ENCODE measurements around the gene TBC1D9B.

DNA sequence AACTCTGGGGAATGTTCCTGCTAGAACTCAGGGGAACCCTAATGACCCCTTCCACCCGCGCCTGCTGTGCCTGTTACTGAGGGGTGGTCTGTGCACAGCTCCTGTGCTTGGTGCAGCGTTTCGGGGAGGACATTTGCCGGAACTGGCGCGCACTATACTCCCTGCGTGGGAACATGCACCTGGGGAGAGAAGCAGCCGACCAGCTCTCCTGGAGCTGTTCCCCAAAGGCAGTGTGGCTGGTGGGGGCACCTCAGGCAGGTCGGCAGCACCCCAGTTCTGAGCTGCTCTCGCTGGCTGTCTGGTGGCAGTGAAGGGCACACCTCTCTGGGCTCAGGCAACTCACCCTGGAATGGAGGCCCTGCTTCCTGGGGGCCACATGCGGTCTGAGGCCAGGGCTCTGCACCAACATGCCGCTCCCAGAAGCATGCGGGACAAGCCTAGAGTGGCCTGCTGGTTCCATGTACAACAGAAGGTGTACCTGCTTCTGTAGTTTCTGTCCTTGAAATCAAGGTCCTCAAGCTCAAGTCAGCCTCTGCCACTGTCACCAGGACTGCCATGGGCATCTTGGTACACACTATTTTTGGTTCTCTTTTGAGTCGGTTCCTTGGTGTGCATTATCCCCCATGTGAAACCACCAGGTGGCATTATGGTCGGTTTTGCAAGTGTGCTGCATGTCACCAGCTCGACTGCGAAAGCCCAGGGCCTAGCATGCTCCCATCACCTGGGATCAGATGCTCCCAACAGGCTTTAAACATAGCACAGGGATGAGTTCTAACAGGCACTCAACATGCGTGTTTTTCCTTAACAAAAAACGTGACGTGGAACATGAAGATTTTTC is 41.2 kb downstream of the TBC1D9B start:
- TF ChIP-seq POLR2A (IDR thresholded peaks at IDR 0.05) (no peak), EP300 (IDR thresholded peaks at IDR 0.05) (no peak)
- TF ChIP-seq, protein P1, sequence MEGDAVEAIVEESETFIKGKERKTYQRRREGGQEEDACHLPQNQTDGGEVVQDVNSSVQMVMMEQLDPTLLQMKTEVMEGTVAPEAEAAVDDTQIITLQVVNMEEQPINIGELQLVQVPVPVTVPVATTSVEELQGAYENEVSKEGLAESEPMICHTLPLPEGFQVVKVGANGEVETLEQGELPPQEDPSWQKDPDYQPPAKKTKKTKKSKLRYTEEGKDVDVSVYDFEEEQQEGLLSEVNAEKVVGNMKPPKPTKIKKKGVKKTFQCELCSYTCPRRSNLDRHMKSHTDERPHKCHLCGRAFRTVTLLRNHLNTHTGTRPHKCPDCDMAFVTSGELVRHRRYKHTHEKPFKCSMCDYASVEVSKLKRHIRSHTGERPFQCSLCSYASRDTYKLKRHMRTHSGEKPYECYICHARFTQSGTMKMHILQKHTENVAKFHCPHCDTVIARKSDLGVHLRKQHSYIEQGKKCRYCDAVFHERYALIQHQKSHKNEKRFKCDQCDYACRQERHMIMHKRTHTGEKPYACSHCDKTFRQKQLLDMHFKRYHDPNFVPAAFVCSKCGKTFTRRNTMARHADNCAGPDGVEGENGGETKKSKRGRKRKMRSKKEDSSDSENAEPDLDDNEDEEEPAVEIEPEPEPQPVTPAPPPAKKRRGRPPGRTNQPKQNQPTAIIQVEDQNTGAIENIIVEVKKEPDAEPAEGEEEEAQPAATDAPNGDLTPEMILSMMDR (IDR thresholded peaks at IDR 0.05), result no peak
